ENCODE results near the gene RAB11FIP2. TPM values are rescaled to one million over a fixed set of nuclear protein-coding genes. Genes with fewer than 3 reads are reported as not detected.

The RAB11FIP2 gene
- total RNA-seq, 2 experiments from 2014 or later, result 20.9 to 27.0 TPM

DNA sequence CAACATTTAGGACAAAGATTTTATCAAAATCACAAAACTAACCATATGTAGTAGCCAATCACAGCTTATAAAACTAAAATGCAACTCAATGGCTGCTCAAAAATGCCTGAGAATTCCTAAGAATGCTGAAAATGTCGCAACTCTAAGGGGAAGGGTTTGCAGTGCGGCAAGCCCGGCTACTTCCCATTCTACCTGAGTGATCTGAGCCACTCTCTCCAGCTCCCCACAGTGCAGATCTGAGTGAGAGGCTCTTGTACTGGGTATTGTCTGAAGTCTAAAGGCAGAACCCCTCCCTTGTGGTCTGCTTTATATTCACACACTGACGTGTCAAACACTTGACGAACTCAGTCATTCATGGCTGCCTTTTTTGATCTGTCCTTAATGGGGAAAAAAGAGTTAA, 28.9 kb downstream of the RAB11FIP2 start:
- TF ChIP-seq, protein P1, sequence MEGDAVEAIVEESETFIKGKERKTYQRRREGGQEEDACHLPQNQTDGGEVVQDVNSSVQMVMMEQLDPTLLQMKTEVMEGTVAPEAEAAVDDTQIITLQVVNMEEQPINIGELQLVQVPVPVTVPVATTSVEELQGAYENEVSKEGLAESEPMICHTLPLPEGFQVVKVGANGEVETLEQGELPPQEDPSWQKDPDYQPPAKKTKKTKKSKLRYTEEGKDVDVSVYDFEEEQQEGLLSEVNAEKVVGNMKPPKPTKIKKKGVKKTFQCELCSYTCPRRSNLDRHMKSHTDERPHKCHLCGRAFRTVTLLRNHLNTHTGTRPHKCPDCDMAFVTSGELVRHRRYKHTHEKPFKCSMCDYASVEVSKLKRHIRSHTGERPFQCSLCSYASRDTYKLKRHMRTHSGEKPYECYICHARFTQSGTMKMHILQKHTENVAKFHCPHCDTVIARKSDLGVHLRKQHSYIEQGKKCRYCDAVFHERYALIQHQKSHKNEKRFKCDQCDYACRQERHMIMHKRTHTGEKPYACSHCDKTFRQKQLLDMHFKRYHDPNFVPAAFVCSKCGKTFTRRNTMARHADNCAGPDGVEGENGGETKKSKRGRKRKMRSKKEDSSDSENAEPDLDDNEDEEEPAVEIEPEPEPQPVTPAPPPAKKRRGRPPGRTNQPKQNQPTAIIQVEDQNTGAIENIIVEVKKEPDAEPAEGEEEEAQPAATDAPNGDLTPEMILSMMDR (conservative IDR thresholded peaks at IDR 0.05; ENCODE audit: low read length), result no peak
- TF ChIP-seq EZH2phosphoT487 (IDR thresholded peaks at IDR 0.05; ENCODE audit: borderline replicate concordance, low read depth, low read length), result no peak
- Histone ChIP-seq H3K4me3 (ENCODE audit: low read depth, low read length, poor library complexity, severe bottlenecking) (no peak overlapping the region), H4K20me1 (ENCODE audit: insufficient read depth, low read length) (no peaks in the 10 kb centered on the region; the same call in 1 of the 2 replicates), H3K36me3 (ENCODE audit: insufficient read depth, low read length) (peaks cover 4% of the 10 kb centered on the region; the same call in 1 of the 2 replicates), H3K27ac (ENCODE audit: low read depth, low read length, poor library complexity, severe bottlenecking) (no peak overlapping the region), H3K79me2 (ENCODE audit: insufficient read depth, low read depth, low read length) (no peaks in the 10 kb centered on the region), H3K9me2 (ENCODE audit: insufficient read depth, low read length) (no peaks in the 10 kb centered on the region), H3K9me3 (ENCODE audit: low read length) (no peaks in the 10 kb centered on the region), H2AFZ (ENCODE audit: low read length) (no peak overlapping the region), H3K4me2 (ENCODE audit: low read length) (no peak overlapping the region), H3K4me1 (ENCODE audit: insufficient read depth, low read length, poor library complexity, severe bottlenecking) (peaks cover 4% of the 10 kb centered on the region)
- ChIA-PET POLR2A (interaction anchor here (1.4 kb wide), 1 partner anchor 10 kb away, joined by 3 read pairs; no protein-coding TSS in a partner anchor), CTCF (ENCODE audit: unreplicated experiment) (no interaction called here)
- DNase-seq (ENCODE audit: low spot score), result no peak
- intact Hi-C loops (cut with micrococcal nuclease; ENCODE audit: unreplicated experiment), result no loop called here
- no TSS peak for BruUV-seq (replicated peaks)

DNA sequence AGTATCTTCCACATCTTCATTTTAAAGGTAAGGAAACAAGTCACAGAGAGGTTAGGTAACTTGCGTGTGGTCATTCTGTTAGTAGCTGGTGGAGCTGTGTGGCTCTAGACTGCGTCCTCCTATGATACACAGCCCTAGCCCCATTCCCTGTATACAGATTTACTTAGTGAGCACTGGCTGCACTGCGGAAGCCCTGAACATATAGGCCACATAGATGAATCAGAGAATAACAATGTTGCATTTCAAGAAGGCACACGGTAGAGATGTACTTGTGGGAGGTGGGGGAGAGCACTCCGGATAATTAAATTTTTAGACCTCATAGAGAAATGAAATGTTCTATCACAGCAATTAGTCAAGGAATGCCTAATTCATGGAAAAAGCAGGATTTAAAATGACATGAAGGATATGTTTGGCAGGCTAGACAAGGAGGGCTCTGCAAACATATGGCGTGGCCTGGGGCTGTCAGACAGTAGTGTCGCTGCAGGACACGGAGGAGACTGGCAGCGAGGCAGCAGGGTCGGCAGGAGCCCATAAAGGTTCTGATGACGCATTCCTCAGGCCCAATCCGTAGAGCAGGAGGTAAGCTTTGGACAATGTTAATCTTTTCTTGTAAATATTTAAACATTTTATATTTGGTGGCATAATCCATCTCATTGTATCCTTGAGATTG, 29.5 kb downstream of the RAB11FIP2 start:
- no peak overlapping the region for H3K4me3 ChIP-seq (ENCODE audit: low read depth, low read length, poor library complexity, severe bottlenecking)
- no peaks in the 10 kb centered on the region for H3K9me2 ChIP-seq (ENCODE audit: insufficient read depth, low read length)
- no peaks in the 10 kb centered on the region for H3K79me2 ChIP-seq (ENCODE audit: insufficient read depth, low read depth, low read length)
- H3K9me3 ChIP-seq (ENCODE audit: low read length), result no peaks in the 10 kb centered on the region
- CTCF ChIA-PET (ENCODE audit: unreplicated experiment), result no interaction called here
- no peak overlapping the region for H3K27ac ChIP-seq (ENCODE audit: low read depth, low read length, poor library complexity, severe bottlenecking)
- BruUV-seq (replicated peaks), result no TSS peak
- H3K4me2 ChIP-seq (ENCODE audit: low read length), result no peak overlapping the region
- POLR2A ChIA-PET, result no interaction called here
- peaks cover 4% of the 10 kb centered on the region; the same call in 1 of the 2 replicates for H3K36me3 ChIP-seq (ENCODE audit: insufficient read depth, low read length)
- peaks cover 4% of the 10 kb centered on the region for H3K4me1 ChIP-seq (ENCODE audit: insufficient read depth, low read length, poor library complexity, severe bottlenecking)
- no peaks in the 10 kb centered on the region for H4K20me1 ChIP-seq (ENCODE audit: insufficient read depth, low read length)
- intact Hi-C loops (cut with micrococcal nuclease; ENCODE audit: unreplicated experiment), result no loop called here
- TF ChIP-seq EZH2phosphoT487 (IDR thresholded peaks at IDR 0.05; ENCODE audit: borderline replicate concordance, low read depth, low read length), result no peak
- H2AFZ ChIP-seq (ENCODE audit: low read length), result no peak overlapping the region
- DNase-seq (ENCODE audit: low spot score), result no peak

DNA sequence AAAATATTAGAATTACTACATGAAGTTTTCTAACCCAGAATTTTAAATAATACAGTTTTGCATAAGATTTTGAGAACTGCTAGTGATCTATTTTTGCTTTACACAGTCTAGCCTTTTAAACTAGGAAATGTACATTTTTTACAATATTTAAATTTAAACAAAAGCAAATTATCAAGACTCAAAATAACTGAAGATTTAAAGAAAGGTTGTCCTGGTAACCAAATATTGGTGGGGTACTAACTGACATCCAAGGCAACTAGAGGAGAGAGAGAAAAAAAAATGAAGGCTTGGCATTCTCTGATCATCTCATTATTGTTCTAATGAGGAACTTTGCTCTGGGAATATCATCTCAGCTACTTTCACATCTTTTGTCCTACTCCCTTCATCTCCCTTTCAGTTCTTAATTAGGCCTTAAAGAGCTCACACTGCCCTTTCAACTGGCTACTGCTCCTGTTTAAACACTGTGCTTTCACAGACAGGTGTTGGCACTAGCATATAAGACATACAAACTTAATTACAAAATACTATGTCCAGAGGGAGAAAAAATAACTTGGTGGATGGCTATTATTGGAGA, 33.7 kb downstream of the RAB11FIP2 start:
- Histone ChIP-seq H3K4me3 (ENCODE audit: low read depth, low read length, poor library complexity, severe bottlenecking) (no peak overlapping the region), H3K27ac (ENCODE audit: low read depth, low read length, poor library complexity, severe bottlenecking) (no peak overlapping the region), H3K9me2 (ENCODE audit: insufficient read depth, low read length) (no peaks in the 10 kb centered on the region), H3K4me2 (ENCODE audit: low read length) (no peak overlapping the region), H4K20me1 (ENCODE audit: insufficient read depth, low read length) (no peaks in the 10 kb centered on the region), H3K36me3 (ENCODE audit: insufficient read depth, low read length) (peaks cover 19% of the 10 kb centered on the region; the same call in 1 of the 2 replicates), H3K79me2 (ENCODE audit: insufficient read depth, low read depth, low read length) (no peaks in the 10 kb centered on the region), H2AFZ (ENCODE audit: low read length) (no peak overlapping the region), H3K4me1 (ENCODE audit: insufficient read depth, low read length, poor library complexity, severe bottlenecking) (peaks cover 4% of the 10 kb centered on the region), H3K9me3 (ENCODE audit: low read length) (no peaks in the 10 kb centered on the region)
- intact Hi-C loops (cut with micrococcal nuclease; ENCODE audit: unreplicated experiment), result no loop called here
- no TSS peak for BruUV-seq (replicated peaks)
- POLR2A ChIA-PET, result no interaction called here
- TF ChIP-seq EZH2phosphoT487 (IDR thresholded peaks at IDR 0.05; ENCODE audit: borderline replicate concordance, low read depth, low read length), result no peak
- TF ChIP-seq, protein P1 (conservative IDR thresholded peaks at IDR 0.05; ENCODE audit: low read length), result no peak
- CTCF ChIA-PET (ENCODE audit: unreplicated experiment), result no interaction called here
- no peak for DNase-seq (ENCODE audit: low spot score)
